SK-N-MC (cell line): Measurements from ENCODE around the gene C1QL4.

Experiments used
- DNase-seq: peaks from one replicate; pipeline ENCODE4 v3.0.0-alpha.2; 2011; ENCODE audit warnings: low read depth, low spot score
- H3K27ac ChIP-seq: fragments of 200-600 bp; sonication (generic); 2 replicates; pipeline ENCODE4 v1.5.1; 2016; ENCODE audit warnings: mixed run types
- H3K36me3 ChIP-seq: fragments of 200-600 bp; sonication (generic); 2 replicates; pipeline ENCODE4 v1.6.1; 2017; ENCODE audit warnings: antibody characterized with exemption, low read length, mixed read lengths; ENCODE audit not compliant: insufficient read depth
- H3K4me3 ChIP-seq: fragments of 200-600 bp; sonication (generic); 2 replicates; pipeline ENCODE4 v1.5.1; 2016
- H3K9ac ChIP-seq: fragments of 200-600 bp; sonication (generic); 2 replicates; pipeline ENCODE4 v1.8.0; 2017; ENCODE audit warnings: mixed run types, mixed read lengths; ENCODE audit not compliant: insufficient read length
- H3K9me3 ChIP-seq: fragments of 200-600 bp; sonication (generic); 2 replicates; pipeline ENCODE4 v1.6.1; 2017; ENCODE audit warnings: low read depth, mild to moderate bottlenecking, antibody characterized with exemption, low read length, moderate library complexity, mixed read lengths
- EZH2 ChIP-seq: fragments of 200-600 bp; sonication (generic); IDR thresholded peaks from one replicate; pipeline ENCODE4 v1.6.1; 2017; ENCODE audit warnings: antibody characterized with exemption
- FOXP2 ChIP-seq: optimal IDR thresholded peaks from 2 replicates; pipeline ENCODE3; 2011; ENCODE audit warnings: mild to moderate bottlenecking, moderate library complexity; ENCODE audit not compliant: insufficient read depth; ENCODE audit errors: extremely low read length, control extremely low read depth
- POLR2AphosphoS5 ChIP-seq: IDR thresholded peaks from 2 replicates; pipeline ENCODE4 v1.6.1; 2012; ENCODE audit warnings: mild to moderate bottlenecking, low read depth, low read length, borderline replicate concordance

C1QL4 gene

DNA sequence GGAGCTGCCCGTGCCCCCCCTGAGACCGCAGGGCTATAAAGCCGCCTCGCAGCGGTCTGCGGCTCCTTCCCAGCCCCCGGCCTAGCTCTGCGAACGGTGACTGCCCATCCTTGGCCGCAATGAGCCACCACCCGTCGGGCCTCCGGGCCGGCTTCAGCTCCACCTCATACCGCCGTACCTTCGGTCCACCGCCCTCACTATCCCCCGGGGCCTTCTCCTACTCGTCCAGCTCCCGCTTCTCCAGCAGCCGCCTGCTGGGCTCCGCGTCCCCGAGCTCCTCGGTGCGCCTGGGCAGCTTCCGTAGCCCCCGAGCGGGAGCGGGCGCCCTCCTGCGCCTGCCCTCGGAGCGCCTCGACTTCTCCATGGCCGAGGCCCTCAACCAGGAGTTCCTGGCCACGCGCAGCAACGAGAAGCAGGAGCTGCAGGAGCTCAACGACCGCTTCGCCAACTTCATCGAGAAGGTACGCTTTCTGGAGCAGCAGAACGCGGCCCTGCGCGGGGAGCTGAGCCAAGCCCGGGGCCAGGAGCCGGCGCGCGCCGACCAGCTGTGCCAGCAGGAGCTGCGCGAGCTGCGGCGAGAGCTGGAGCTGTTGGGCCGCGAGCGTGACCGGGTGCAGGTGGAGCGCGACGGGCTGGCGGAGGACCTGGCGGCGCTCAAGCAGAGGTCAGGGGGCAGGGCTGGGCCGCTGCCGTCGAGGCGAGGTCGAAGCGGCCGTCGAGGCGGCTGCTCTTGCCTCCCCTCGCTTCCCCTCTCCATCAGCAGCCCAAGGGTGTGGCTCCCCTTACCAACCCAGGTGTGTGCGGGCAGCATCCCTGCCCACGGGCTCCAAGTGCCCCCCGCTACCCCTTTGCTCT is 41.7 kb downstream of the C1QL4 start, which contains the start of gene PRPH:
Gene PRPH, plus strand, starts transcription at position 66 of the 855 bp plus-strand sequence. Its CDS starts 54 bp downstream, at position 120.
- TF ChIP-seq POLR2AphosphoS5 (no peak), FOXP2 (no peak), EZH2 (no peak)
- Histone ChIP-seq H3K9ac (no peak within 1 kb of the TSS), H3K36me3 (no peaks in the 10 kb centered on the region), H3K9me3 (no peaks in the 10 kb centered on the region), H3K27ac (no peak within 1 kb of the TSS), H3K4me3 (no peak within 1 kb of the TSS)
- no peak for DNase-seq

DNA sequence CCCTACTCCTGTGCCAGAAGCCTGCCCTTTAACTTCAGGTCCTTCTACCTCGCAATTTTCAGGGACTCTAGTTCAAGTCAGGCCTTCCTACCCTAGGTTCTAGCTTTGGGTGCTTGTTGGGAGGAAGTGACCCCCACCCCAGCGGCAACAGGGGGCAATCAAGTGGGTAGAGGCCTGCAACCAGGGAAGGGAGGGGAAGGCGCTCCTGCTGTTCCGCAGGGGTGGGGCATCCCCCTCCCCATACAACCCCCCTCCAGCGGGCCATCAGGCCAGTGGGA is 42.2 kb downstream of the C1QL4 start:
- TF ChIP-seq POLR2AphosphoS5 (no peak), FOXP2 (no peak), EZH2 (no peak)
- no peaks in the 10 kb centered on the region for H3K9me3 ChIP-seq
- H3K9ac ChIP-seq = no peak overlapping the region
- DNase-seq = no peak
- H3K4me3 ChIP-seq = no peak overlapping the region
- H3K27ac ChIP-seq = no peak overlapping the region
- H3K36me3 ChIP-seq = no peaks in the 10 kb centered on the region

DNA sequence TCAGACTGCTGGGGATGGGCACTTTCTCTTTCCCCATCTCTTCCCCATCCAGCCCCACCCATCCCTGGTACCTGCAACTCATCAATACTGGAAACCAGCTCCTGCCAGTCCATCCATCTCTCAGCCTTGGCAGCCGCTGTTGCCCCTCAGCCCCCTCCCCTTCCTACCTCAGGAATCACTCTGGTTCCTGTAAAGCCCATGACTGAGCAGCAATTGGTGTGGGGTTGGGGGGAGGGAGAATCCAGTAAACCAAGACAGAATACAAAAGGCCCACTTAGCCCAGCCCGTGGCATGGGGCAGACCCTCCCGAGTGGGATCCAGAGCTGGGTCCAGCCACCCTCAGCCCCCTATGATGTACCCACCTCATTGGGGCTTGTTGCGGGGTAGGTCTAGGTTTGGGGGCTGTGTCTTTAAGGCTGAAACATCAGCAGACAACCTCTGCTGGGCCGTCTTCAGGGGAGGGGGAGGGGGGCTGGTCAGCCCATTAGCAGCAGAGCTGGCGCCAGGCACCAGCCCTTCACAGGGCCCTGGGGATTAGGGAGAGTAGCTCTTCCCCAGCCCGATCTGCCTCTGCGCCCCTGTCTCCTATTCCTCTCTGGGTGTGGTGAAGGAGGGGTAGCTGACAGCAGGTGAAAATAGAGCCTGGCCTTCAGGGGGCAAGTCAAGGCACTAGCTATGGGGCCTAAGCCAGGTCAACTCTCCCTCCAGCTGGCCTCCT is 42.7 kb downstream of the C1QL4 start:
- no peak overlapping the region for H3K4me3 ChIP-seq
- DNase-seq = no peak
- TF ChIP-seq FOXP2 (no peak), POLR2AphosphoS5 (no peak), EZH2 (no peak)

DNA sequence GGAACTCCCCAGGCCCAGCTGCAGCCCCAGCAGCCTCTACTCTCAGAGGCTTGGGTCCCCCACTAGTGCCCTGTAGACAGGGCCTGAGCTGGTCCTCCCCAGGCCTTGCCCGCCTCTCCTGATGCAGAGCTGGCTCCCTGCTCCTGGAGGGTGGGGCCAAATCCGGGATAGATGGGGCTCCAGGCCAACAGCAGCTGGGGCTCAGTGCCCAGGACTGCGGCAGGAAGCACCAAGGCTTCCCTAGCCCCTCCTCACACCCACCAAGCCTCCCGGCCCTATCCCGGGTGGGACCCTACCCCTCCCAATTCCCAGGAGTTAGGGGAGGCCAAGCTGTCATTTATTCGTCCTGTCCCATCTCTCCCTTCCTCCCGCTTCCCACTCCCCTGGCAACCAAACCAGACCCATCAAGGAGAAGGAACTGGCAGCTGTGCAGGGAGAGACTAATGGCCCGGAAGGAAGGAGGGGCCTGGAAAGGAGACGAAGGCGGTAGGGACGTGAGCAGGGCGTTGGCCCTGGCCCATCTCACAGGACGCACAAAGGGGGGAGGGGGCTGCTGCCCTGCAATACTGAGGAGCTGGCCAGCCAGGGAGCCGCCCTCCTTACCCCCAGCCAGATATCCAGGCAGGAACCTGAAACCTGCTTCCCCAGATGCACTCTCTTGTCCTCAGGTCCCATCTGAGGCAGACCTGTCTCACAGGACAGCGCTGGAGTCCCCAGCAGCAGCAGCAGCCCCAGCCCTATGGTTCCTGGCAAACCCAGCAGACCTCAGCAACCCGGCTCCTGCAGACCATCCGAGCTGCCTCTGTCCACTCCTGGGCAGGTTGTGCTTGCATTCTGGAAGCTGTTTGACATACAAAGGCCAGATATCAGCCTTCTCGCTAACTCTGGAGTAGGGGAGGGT is 43.7 kb downstream of the C1QL4 start:
- no peak overlapping the region for H3K9ac ChIP-seq
- no peaks in the 10 kb centered on the region for H3K9me3 ChIP-seq
- TF ChIP-seq POLR2AphosphoS5 (no peak), FOXP2 (no peak), EZH2 (no peak)
- no peaks in the 10 kb centered on the region for H3K36me3 ChIP-seq
- no peak for DNase-seq
- H3K4me3 ChIP-seq = no peak overlapping the region
- H3K27ac ChIP-seq = no peak overlapping the region

More for the DNA sequence above, 42.7 kb downstream of the C1QL4 start:
- Histone ChIP-seq H3K27ac (no peak overlapping the region), H3K36me3 (no peaks in the 10 kb centered on the region), H3K9ac (no peak overlapping the region), H3K9me3 (no peaks in the 10 kb centered on the region)

DNA sequence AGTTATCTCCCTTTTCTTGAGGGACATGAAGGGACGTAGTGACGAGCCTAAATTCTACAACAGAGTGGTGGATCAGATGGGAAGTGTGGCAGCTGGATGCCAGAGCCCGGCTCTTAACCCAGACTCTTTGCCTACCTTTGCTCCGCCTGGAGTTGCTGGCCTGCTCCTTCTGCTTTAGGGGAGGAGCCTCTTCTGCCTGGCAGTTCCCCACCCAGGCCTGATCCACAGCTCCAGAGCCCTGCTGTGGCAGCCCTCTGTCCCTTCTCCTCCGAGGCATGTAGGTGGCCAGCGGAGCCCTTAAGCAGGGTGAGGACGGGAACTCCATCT is 44.3 kb downstream of the C1QL4 start:
- no peak for DNase-seq
- H3K4me3 ChIP-seq = no peak overlapping the region
- H3K36me3 ChIP-seq = no peaks in the 10 kb centered on the region
- no peaks in the 10 kb centered on the region for H3K9me3 ChIP-seq
- H3K9ac ChIP-seq = no peak overlapping the region
- TF ChIP-seq POLR2AphosphoS5 (no peak), EZH2 (no peak), FOXP2 (no peak)
- no peak overlapping the region for H3K27ac ChIP-seq

DNA sequence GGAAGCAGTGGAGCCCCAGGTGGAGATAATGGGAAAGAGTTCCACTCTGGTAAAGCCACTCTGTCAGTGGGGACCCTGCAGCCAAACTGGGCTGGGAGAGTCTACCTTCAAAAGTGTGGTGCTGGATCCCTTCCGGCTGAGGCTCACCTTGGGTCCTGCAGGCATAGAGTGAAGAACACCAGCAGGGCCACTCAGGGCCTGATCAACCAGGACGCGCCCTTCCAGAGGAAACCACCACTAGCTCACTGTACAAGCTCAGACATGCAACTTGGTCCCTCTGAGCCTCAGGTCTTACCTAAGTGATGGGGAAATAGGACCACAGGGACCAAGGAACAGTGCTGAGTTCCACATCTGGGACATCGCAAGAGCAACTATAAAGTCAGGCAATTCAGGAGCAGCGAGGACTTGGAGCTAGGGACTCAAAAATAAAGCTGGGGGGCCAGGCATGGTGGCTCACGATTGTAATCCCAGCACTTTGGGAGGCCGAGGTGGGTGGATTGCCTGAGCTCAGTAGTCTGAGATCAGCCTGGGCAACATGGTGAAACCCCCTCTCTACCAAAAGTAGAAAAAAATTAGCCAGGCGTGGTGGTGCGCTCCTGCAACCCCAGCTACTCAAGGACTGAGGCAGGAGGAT is 47.9 kb downstream of the C1QL4 start:
- H3K27ac ChIP-seq = no peak overlapping the region
- no peaks in the 10 kb centered on the region for H3K9me3 ChIP-seq
- no peak for DNase-seq
- no peak overlapping the region for H3K9ac ChIP-seq
- no peak overlapping the region for H3K4me3 ChIP-seq
- TF ChIP-seq FOXP2 = no peak
- no peak for TF ChIP-seq POLR2AphosphoS5
- TF ChIP-seq EZH2 = no peak
- no peaks in the 10 kb centered on the region for H3K36me3 ChIP-seq

DNA sequence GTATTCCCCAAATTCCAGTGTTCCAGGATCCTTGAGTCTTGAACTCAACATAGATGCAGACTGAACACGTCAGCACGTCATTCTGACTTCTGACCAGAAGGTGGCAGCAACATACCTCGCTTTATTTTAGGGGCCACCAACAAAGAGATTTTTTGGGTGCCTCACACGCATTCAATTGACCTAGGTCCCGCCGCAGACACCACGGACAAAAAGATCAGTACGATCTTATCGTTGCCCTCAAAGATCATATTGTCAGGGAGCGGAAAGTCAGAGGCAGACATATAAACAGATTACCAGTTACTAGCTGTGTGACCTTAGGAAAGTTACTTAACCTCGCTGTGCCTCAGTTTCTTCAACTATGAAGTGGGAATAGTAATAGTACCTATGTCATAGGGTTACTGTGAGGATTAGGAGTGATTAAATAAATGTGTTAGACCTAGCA is 48.6 kb downstream of the C1QL4 start:
- Histone ChIP-seq H3K4me3 (0 out of 2 replicates have a peak overlapping the region, but pooled peaks have one; percentile 28), H3K27ac (no peak overlapping the region), H3K9ac (no peak overlapping the region), H3K9me3 (no peaks in the 10 kb centered on the region), H3K36me3 (no peaks in the 10 kb centered on the region)
- peak; percentile 35 for DNase-seq
- TF ChIP-seq POLR2AphosphoS5 (no peak), EZH2 (no peak), FOXP2 (no peak)

DNA sequence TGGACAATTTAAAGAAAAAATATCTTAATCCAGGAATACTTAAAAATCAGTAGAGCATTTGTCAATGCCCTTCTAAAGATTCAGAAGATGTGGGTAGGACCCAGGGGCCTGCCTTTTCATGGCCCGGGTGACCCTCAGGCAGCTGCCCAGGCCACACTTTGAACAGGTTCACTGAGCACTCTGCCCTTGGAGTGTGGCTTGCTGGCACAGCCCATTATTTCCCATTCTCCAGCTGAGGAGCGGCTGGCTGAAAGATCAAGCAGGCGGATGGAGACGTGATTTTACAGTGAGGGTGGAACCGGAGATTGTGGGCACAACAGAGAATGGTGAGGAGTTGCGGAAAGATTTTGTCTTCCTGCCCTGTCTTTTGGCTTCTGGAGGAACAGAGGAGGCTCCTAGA is 49.1 kb downstream of the C1QL4 start:
- TF ChIP-seq EZH2 (no peak), FOXP2 (no peak), POLR2AphosphoS5 (no peak)

More for the DNA sequence above, 49.1 kb downstream of the C1QL4 start:
- H3K36me3 ChIP-seq = no peaks in the 10 kb centered on the region
- no peaks in the 10 kb centered on the region for H3K9me3 ChIP-seq
- no peak overlapping the region for H3K27ac ChIP-seq
- DNase-seq = no peak
- H3K4me3 ChIP-seq = no peak overlapping the region
- no peak overlapping the region for H3K9ac ChIP-seq
